Measurements from ENCODE around the gene CARTPT.

Gene CARTPT

DNA sequence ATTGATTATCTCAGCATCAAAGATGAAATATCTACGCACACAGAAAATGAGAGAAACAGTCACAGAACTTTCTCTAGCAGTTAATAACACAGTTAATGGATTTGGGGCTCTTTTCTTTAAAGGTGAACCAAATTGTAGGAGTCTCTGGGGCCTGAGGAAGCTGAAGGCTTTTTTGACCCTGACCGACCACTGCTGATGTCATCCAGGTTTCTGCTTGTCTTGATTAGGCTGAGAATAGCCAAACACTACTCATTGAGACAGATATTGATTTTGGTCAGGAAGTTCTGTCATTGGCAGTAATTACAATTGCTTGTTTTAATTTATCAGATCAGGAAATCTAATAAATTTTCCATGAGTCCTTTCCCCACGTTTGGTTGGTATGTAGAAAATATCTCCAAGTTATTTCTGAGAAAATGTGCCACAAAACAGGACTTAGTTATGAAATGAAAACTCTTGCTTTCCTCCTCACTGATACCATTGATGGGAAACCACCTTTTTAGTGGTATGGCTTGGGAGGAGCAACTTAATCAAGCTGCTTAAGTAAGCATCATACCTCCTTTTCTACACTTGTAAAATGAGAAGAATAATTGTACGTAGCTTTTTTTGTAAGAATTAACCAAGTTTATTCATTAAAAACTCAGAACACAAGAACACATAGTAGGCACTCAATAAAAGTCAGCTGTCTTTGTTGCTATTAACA lies 19.7 kb downstream of the CARTPT start:
- H3K27me3 ChIP-seq (ENCODE audit: insufficient read depth, poor library complexity, severe bottlenecking): no peaks in the 10 kb centered on the region
- no peak overlapping the region for H3K4me3 ChIP-seq (replicated peaks; ENCODE audit: insufficient read depth, low read length)
- H3K27ac ChIP-seq (replicated peaks): no peak overlapping the region
- TF ChIP-seq, protein P1, sequence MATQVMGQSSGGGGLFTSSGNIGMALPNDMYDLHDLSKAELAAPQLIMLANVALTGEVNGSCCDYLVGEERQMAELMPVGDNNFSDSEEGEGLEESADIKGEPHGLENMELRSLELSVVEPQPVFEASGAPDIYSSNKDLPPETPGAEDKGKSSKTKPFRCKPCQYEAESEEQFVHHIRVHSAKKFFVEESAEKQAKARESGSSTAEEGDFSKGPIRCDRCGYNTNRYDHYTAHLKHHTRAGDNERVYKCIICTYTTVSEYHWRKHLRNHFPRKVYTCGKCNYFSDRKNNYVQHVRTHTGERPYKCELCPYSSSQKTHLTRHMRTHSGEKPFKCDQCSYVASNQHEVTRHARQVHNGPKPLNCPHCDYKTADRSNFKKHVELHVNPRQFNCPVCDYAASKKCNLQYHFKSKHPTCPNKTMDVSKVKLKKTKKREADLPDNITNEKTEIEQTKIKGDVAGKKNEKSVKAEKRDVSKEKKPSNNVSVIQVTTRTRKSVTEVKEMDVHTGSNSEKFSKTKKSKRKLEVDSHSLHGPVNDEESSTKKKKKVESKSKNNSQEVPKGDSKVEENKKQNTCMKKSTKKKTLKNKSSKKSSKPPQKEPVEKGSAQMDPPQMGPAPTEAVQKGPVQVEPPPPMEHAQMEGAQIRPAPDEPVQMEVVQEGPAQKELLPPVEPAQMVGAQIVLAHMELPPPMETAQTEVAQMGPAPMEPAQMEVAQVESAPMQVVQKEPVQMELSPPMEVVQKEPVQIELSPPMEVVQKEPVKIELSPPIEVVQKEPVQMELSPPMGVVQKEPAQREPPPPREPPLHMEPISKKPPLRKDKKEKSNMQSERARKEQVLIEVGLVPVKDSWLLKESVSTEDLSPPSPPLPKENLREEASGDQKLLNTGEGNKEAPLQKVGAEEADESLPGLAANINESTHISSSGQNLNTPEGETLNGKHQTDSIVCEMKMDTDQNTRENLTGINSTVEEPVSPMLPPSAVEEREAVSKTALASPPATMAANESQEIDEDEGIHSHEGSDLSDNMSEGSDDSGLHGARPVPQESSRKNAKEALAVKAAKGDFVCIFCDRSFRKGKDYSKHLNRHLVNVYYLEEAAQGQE (IDR thresholded peaks at IDR 0.05; ENCODE audit: insufficient replicate concordance, low read depth): no peak
- TF ChIP-seq SPI1 (IDR thresholded peaks at IDR 0.05; ENCODE audit: borderline replicate concordance, low read depth) (no peak), GABPA (IDR thresholded peaks at IDR 0.05; ENCODE audit: low read depth) (no peak), POLR2AphosphoS5 (IDR thresholded peaks at IDR 0.05; ENCODE audit: low read depth) (no peak)
- TF ChIP-seq, protein P2, sequence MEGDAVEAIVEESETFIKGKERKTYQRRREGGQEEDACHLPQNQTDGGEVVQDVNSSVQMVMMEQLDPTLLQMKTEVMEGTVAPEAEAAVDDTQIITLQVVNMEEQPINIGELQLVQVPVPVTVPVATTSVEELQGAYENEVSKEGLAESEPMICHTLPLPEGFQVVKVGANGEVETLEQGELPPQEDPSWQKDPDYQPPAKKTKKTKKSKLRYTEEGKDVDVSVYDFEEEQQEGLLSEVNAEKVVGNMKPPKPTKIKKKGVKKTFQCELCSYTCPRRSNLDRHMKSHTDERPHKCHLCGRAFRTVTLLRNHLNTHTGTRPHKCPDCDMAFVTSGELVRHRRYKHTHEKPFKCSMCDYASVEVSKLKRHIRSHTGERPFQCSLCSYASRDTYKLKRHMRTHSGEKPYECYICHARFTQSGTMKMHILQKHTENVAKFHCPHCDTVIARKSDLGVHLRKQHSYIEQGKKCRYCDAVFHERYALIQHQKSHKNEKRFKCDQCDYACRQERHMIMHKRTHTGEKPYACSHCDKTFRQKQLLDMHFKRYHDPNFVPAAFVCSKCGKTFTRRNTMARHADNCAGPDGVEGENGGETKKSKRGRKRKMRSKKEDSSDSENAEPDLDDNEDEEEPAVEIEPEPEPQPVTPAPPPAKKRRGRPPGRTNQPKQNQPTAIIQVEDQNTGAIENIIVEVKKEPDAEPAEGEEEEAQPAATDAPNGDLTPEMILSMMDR (IDR thresholded peaks at IDR 0.05; ENCODE audit: insufficient read depth, low read length): no peak
- no peak for DNase-seq (ENCODE audit: low read depth in 1 of 2, low spot score in 1 of 2)

- no peak overlapping the region for H3K27ac ChIP-seq (replicated peaks)
- no peak overlapping the region for H3K4me3 ChIP-seq (replicated peaks; ENCODE audit: insufficient read depth, low read length)
- TF ChIP-seq POLR2AphosphoS5 (IDR thresholded peaks at IDR 0.05; ENCODE audit: low read depth) (no peak), SPI1 (IDR thresholded peaks at IDR 0.05; ENCODE audit: borderline replicate concordance, low read depth) (no peak), GABPA (IDR thresholded peaks at IDR 0.05; ENCODE audit: low read depth) (no peak)
- TF ChIP-seq, protein P2 (IDR thresholded peaks at IDR 0.05; ENCODE audit: insufficient read depth, low read length): no peak
- TF ChIP-seq, protein P1 (IDR thresholded peaks at IDR 0.05; ENCODE audit: insufficient replicate concordance, low read depth): no peak
- H3K27me3 ChIP-seq (ENCODE audit: insufficient read depth, poor library complexity, severe bottlenecking): no peaks in the 10 kb centered on the region
- no peak for DNase-seq (ENCODE audit: low read depth in 1 of 2, low spot score in 1 of 2)
Measured at GRCh38 chr5:71740015-71740753, 21.1 kb downstream of the CARTPT start.

- H3K4me3 ChIP-seq (replicated peaks; ENCODE audit: insufficient read depth, low read length): no peak overlapping the region
- H3K27me3 ChIP-seq (ENCODE audit: insufficient read depth, poor library complexity, severe bottlenecking): no peaks in the 10 kb centered on the region
- no peak overlapping the region for H3K27ac ChIP-seq (replicated peaks)
- TF ChIP-seq GABPA (IDR thresholded peaks at IDR 0.05; ENCODE audit: low read depth): no peak
- TF ChIP-seq, protein P2 (IDR thresholded peaks at IDR 0.05; ENCODE audit: insufficient read depth, low read length): no peak
- TF ChIP-seq, protein P1 (IDR thresholded peaks at IDR 0.05; ENCODE audit: insufficient replicate concordance, low read depth): no peak
- TF ChIP-seq SPI1 (IDR thresholded peaks at IDR 0.05; ENCODE audit: borderline replicate concordance, low read depth): no peak
- TF ChIP-seq POLR2AphosphoS5 (IDR thresholded peaks at IDR 0.05; ENCODE audit: low read depth): no peak
- DNase-seq (ENCODE audit: low read depth in 1 of 2, low spot score in 1 of 2): no peak
Measured at GRCh38 chr5:71743155-71743554, 24.1 kb downstream of the CARTPT start.

All from HL-60 (cell line).